ENCODE measurements around the gene USP11. TPM values are rescaled to one million over a fixed set of nuclear protein-coding genes. Genes with fewer than 3 reads are reported as not detected.

Gene USP11
- total and polyA plus RNA-seq, 4 donors, result 22.9 to 74.8 (median 40.2) TPM

DNA sequence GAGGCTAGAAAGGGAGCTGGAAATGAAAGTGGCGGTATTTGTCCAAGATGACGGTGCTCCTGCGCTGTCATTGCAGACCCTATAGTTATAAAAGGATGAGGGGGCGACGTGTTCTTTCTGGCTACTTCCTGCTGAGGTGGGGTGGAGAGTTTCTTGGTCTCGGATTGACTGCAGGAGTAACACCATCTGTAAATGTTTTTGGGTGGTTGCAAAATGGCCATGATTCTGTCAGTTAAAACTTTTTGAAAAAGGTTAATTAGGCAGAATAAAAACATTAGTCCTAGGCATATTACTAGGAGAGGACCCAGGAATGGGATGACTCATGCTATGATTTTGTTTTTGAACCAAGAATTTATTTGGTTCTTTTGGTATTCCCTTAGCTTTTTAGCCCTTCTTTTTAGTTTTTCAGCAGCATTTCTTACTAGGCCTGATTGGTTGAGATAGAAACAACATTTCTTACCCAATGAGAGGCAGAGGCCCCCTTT lies 53.1 kb downstream of the USP11 start:
- H3K27me3 ChIP-seq (ENCODE audit: control insufficient read depth in 3 of 3, insufficient read depth in 3 of 3, low read length in 2 of 3), result peaks cover 5 to 29% (median 22%) of the 10 kb centered on the region in 3 donors
- no peak overlapping the region for H3K4me3 ChIP-seq
- no peak overlapping the region for H3K9ac ChIP-seq (ENCODE audit: insufficient read depth in 1 of 2, low read length in 2 of 2)
- TF ChIP-seq CTCF (IDR thresholded peaks at IDR 0.05; ENCODE audit: control extremely low read depth, extremely low read depth), result no peak
- peaks cover 0 to 9% (median 0%) of the 10 kb centered on the region in 4 donors for H3K9me3 ChIP-seq (ENCODE audit: control insufficient read depth in 4 of 4, insufficient read depth in 3 of 4, low read length in 3 of 4)
- H3K27ac ChIP-seq (ENCODE audit: low read depth in 1 of 2, low read length in 1 of 2), result no peak overlapping the region
- no peak for DNase-seq
- 44 to 53% methylated on average over 6 of the region's 6 CpGs for whole genome bisulfite sequencing, 2 donors
- no peak for ATAC-seq (ENCODE audit: insufficient read depth, low FRiP score)
- no peaks in the 10 kb centered on the region for H3K36me3 ChIP-seq (ENCODE audit: control insufficient read depth in 4 of 4, insufficient read depth in 4 of 4, low read length in 4 of 4)
- no peaks in the 10 kb centered on the region for H3K4me1 ChIP-seq (ENCODE audit: control insufficient read depth in 5 of 5, insufficient read depth in 5 of 5, low read length in 5 of 5)

DNA sequence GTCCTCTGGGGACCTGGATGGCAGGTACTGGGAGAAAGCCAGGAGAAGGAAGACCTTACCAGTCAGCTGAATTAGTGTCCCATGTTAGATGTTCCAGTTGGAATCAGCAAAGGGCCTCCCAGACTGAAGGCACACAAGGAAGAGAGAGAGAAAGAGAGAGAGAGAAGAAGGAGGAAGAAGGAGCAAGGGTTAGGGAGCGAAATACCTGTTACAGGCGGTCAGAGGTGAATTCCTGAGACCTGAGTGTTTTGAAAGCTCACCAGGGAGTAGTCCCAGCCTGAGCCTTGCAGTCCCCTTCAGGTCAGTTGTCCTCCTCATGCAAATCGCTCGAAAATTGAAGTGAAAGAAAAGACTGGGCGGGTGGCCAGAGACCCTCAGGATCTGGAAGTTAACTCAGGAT lies 60.3 kb downstream of the USP11 start:
- no peak for ATAC-seq (ENCODE audit: insufficient read depth, low FRiP score)
- no peak for TF ChIP-seq CTCF (IDR thresholded peaks at IDR 0.05; ENCODE audit: control extremely low read depth, extremely low read depth)
- peaks cover 0 to 5% (median 0%) of the 10 kb centered on the region in 5 donors for H3K4me1 ChIP-seq (ENCODE audit: control insufficient read depth in 5 of 5, insufficient read depth in 5 of 5, low read length in 5 of 5)
- DNase-seq, result no peak
- no peak overlapping the region for H3K4me3 ChIP-seq
- peaks cover 0 to 11% (median 0%) of the 10 kb centered on the region in 4 donors for H3K9me3 ChIP-seq (ENCODE audit: control insufficient read depth in 4 of 4, insufficient read depth in 3 of 4, low read length in 3 of 4)
- H3K27ac ChIP-seq (ENCODE audit: low read depth in 1 of 2, low read length in 1 of 2), result no peak overlapping the region
- H3K9ac ChIP-seq (ENCODE audit: insufficient read depth in 1 of 2, low read length in 2 of 2), result no peak overlapping the region
- WGBS, 2 donors, result 59 to 73% methylated on average over 5 of the region's 5 CpGs
- H3K36me3 ChIP-seq (ENCODE audit: control insufficient read depth in 4 of 4, insufficient read depth in 4 of 4, low read length in 4 of 4), result no peaks in the 10 kb centered on the region
- peaks cover 6 to 18% (median 6%) of the 10 kb centered on the region in 3 donors for H3K27me3 ChIP-seq (ENCODE audit: control insufficient read depth in 3 of 3, insufficient read depth in 3 of 3, low read length in 2 of 3)

DNA sequence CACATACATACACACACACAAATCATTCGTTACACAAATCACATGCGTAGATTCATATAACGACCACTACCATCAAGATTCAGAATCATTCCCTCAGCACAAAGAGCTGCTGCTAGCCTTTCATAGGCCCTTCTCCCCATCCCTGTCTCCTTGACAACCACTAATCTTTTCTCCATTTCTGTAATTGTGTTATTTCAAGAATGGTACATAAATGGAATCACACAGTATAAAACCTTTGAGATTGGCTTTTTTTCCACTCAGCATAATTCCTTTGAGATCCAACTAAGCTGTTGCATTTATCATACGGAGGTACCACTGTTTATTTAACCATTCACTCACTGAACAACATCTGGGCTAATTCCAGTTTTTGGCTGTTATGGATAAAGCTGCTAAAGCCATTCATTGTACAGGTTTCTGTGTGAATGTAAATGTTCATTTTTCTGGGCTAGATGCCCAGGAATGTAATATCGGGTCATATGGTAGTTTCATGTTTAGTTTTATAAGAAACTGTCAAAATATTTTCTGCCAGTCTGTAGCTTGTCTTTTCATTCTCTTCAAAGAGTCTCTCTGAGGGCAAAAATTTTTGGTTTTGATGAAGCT lies 64.1 kb downstream of the USP11 start:
- no peak overlapping the region for H3K4me3 ChIP-seq
- no peak overlapping the region for H3K27ac ChIP-seq (ENCODE audit: low read depth in 1 of 2, low read length in 1 of 2)
- ATAC-seq (ENCODE audit: insufficient read depth, low FRiP score), result no peak
- H3K9ac ChIP-seq (ENCODE audit: insufficient read depth in 1 of 2, low read length in 2 of 2), result no peak overlapping the region
- 72 to 87% methylated on average over 5 of the region's 5 CpGs for WGBS, 2 donors
- peaks cover 0 to 10% (median 0%) of the 10 kb centered on the region in 4 donors for H3K9me3 ChIP-seq (ENCODE audit: control insufficient read depth in 4 of 4, insufficient read depth in 3 of 4, low read length in 3 of 4)
- peaks cover 0 to 5% (median 0%) of the 10 kb centered on the region in 5 donors for H3K4me1 ChIP-seq (ENCODE audit: control insufficient read depth in 5 of 5, insufficient read depth in 5 of 5, low read length in 5 of 5)
- peaks cover 2 to 6% (median 3%) of the 10 kb centered on the region in 3 donors for H3K27me3 ChIP-seq (ENCODE audit: control insufficient read depth in 3 of 3, insufficient read depth in 3 of 3, low read length in 2 of 3)
- DNase-seq, result peak in 2 of 3 donors; percentile 46 to 56
- no peak for TF ChIP-seq CTCF (IDR thresholded peaks at IDR 0.05; ENCODE audit: control extremely low read depth, extremely low read depth)
- no peaks in the 10 kb centered on the region for H3K36me3 ChIP-seq (ENCODE audit: control insufficient read depth in 4 of 4, insufficient read depth in 4 of 4, low read length in 4 of 4)
